NOMO-1 treated with DMSO at 0.1 percent for 48 hours (cell line): ENCODE results near the gene NATD1.

ENCODE experiments used
- DNase-seq: peaks from one replicate; lab custom pipeline; 2025; ENCODE audit not compliant: unreplicated experiment; lab: John Stamatoyannopoulos, UW

Gene NATD1

GRCh38 chr17:21252796-21253645 lies at the start of gene NATD1:
TSS of gene NATD1 (minus strand) at chr17:21253410. CDS start at chr17:21253264, 146 bp downstream.
- DNase-seq = peak; percentile 80

- no peak for DNase-seq
Observed at GRCh38 chr17:21301593-21302550, 48.7 kb upstream of the NATD1 start.

- no peak for DNase-seq
Observed at GRCh38 chr17:21300601-21301571, 47.7 kb upstream of the NATD1 start.

GRCh38 chr17:21299981-21300600 lies 46.9 kb upstream of the NATD1 start:
- no peak for DNase-seq

- DNase-seq = no peak
Observed at GRCh38 chr17:21298983-21299519, 45.8 kb upstream of the NATD1 start.

- DNase-seq = no peak
Observed at GRCh38 chr17:21298056-21298982, 45.1 kb upstream of the NATD1 start.

- DNase-seq = no peak
Observed at GRCh38 chr17:21297597-21297996, 44.4 kb upstream of the NATD1 start.

GRCh38 chr17:21297026-21297520 lies 43.9 kb upstream of the NATD1 start:
- no peak for DNase-seq

GRCh38 chr17:21296097-21297025 lies 43.2 kb upstream of the NATD1 start:
- DNase-seq = no peak

GRCh38 chr17:21295036-21295952 lies 42.1 kb upstream of the NATD1 start:
- DNase-seq = no peak

- DNase-seq = no peak
Observed at GRCh38 chr17:21294321-21295035, 41.3 kb upstream of the NATD1 start.

- DNase-seq = no peak
Observed at GRCh38 chr17:21293831-21294210, 40.6 kb upstream of the NATD1 start.

- DNase-seq = no peak
Observed at GRCh38 chr17:21292867-21293830, 39.9 kb upstream of the NATD1 start.

- no peak for DNase-seq
Observed at GRCh38 chr17:21291862-21292261, 38.7 kb upstream of the NATD1 start.

GRCh38 chr17:21291357-21291756 lies 38.1 kb upstream of the NATD1 start:
- no peak for DNase-seq
